NCI-H226 (cell line): ENCODE measurements around the gene PLAC8.
"Not testable (repeated sequence)": the region's sequence is repeated elsewhere in the genome, so short reads cannot be mapped to it uniquely, and the experiment has no call there.

Experiments used
- DNase-seq: peaks from one replicate; pipeline ENCODE4 v3.0.0-alpha.2; 2015

Gene PLAC8

GRCh38 chr4:83065266-83065665 lies 49.3 kb downstream of the PLAC8 start:
- DNase-seq: no peak

GRCh38 chr4:83062739-83063138 lies 51.8 kb downstream of the PLAC8 start:
- DNase-seq: no peak

- DNase-seq: no peak
These were observed 59.6 kb downstream of the PLAC8 start for GRCh38 chr4:83054928-83055327.

DNA sequence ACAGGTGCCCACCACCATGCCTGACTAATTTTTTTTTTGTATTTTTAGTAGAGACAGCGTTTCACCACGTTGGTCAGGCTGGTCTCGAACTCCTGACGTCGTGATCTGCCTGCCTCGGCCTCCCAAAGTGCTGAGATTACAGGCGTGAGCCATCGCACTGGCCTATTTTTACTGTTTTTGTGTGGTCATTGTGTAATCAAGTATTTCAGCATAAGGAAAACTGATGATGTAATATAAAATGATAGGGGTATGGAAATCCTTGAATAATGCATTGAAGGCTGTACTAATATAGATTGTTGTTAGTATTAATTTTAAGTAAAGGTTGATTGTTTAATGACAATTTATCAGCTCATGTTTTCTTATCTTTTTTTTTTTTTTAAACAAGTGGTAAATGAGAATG lies 65.7 kb downstream of the PLAC8 start:
- DNase-seq: not testable (repeated sequence)

DNA sequence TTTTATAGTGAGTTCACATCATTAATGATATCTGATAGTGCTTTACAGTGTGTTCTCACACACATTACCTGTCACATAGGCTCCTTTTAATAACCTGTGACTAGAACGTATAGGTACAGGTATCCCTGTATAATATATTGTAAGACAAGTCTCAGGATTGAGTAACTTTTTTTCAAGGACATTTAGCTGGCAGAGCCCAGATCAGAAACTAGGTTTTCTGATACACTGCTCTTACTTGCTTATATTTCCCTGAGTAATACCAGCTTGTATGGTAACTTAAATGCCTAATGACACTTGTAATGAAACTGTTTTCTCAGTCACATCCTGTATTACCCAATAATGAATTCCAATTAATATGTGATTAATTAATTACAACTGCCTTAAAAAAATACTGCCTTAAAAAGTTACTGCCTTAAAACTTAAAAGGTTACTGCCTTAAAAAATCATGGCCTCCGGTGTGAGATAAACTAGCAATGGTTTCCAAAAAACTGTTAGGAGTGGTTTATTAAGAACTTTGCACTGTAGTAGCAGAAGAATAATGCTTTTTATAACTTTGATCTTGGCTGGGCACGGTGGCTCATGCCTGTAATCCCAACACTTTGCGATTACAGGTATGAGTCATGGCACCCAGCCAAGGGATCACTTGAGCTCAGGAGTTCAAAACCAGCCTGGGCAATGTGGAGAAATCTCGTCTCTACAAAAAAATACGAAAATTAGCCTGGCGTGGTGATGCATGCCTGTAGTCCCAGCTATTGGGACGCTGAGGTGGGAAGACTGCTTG lies 67.6 kb downstream of the PLAC8 start:
- no peak for DNase-seq

DNA sequence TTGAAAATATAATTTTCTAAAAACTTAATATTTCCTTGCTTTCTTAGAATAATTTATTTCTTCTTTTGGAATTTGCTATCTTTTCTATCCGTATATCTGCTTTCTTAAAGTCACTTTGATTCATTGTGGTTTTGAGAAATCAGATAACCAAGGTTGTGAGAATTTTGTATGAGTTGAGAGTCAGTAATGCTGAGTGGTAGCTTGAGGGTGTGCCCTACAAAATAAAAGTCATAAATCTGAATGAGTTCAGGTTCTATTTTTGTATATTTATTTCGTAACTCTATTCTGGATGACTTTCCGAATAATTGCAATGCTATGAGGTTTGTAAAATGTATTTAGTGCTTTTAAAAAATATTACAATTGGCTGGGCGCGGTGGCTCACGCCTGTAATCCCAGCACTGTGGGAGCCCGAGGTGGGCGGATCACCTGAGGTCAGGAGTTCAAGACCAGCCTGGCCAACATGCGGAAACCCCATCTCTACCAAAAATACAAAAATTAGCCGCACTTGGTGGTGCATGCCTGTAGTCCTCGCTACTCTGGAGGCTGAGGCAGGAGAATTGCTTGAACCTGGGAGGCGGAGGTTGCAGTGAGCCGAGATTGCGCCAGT lies 70.6 kb downstream of the PLAC8 start:
- DNase-seq: peak; percentile 15

DNA sequence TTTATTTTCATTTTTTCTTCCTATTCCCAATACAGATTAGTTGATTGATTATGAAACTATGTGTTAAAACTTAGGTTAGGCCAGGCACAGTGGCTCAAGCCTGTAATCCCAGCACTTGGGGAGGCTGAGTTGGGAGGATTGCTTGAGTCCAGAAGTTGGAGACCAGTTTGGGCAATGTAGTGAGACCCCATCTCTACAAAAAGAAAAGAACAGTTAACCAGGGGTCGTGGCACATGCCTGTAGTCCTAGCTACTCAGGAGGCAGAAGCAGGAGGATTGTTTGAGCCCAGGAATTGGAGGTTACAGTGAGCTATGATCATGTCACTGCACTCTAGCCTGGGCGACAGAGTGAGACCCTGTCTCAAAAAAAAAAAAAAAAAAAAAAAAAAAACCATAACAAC lies 71.4 kb downstream of the PLAC8 start:
- not testable (repeated sequence) for DNase-seq

DNA sequence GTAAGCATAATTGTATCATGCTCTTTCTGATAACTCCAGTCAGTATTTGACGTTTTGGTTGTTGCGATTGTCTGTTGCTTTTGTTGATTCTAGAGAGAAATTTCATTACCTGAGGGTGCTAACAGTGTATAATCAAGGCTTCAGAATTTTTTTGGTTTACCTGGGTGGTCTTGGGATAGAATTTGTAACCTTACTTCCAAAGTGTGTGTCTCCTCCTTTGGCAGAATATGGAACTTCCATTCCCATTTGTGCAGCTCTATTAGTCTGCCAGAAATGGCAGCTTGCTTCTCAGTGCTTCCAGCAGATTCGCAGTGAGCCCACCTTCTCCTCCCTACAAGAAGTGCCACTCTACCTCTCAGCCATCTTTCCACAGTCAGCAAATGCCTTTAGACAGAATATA lies 74.3 kb downstream of the PLAC8 start:
- no peak for DNase-seq
